Central memory CD4-positive, alpha-beta T cell (primary cell): ENCODE results near the gene STK16.
"Not testable (repeated sequence)": the region's sequence is repeated elsewhere in the genome, so short reads cannot be mapped to it uniquely, and the experiment has no call there.

ENCODE experiments used
- DNase-seq: peaks from one replicate; pipeline ENCODE4 v3.0.0; 2022
- total RNA-seq, 3 experiments: gene quantifications; one replicate each; lab custom pipeline; 2026; lab: John Stamatoyannopoulos, UW

STK16 gene, protein sequence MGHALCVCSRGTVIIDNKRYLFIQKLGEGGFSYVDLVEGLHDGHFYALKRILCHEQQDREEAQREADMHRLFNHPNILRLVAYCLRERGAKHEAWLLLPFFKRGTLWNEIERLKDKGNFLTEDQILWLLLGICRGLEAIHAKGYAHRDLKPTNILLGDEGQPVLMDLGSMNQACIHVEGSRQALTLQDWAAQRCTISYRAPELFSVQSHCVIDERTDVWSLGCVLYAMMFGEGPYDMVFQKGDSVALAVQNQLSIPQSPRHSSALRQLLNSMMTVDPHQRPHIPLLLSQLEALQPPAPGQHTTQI
- total RNA-seq: 15.9 to 20.8 (median 17.1) reads per million in 3 experiments

DNA sequence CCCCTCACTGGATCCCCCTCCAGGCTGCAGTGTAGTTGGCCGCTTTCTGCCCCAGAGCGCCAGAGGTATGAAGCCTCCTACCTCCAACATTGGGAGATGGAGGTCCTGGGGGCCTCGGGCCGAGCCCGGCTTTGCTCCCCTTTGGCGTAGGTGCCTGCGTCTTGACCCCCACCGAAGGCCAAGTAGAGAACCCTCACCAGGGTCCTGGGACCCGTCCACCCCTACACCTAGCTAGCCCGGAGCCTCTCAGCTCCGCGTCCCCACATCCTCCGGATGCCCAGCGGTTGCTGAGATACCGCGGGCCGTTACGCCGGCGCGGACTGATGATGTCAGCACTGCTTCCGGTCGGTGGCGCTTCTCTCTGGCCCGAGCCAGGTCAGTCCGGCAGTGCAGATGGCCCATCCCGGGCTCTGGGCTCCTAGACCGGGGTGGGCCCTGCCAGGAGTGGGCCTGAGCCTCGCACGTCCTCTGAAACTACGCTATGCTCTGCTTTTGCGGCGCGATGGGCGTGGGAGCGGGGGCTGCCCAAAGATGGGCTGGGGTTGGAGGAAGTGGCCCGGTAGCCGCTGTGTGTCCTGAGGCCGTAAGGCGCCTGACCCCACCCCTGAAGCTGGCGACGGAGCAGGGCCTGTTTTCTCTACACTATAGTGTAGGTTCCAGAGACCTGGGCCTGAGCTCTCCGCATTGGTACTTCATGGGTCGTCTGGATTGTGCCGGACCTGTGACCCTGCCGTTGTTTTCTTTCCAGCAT is at the start of gene STK16, which contains the start of gene GLB1L:
Gene STK16, plus strand, starts transcription at position 332 of the 751 bp plus-strand sequence. CDS start 521 bp downstream, outside the sequence.
Gene GLB1L, minus strand, starts transcription at position 297 of the 751 bp plus-strand sequence. CDS start 1,871 bp downstream, outside the sequence.
- peak; percentile 84 for DNase-seq

DNA sequence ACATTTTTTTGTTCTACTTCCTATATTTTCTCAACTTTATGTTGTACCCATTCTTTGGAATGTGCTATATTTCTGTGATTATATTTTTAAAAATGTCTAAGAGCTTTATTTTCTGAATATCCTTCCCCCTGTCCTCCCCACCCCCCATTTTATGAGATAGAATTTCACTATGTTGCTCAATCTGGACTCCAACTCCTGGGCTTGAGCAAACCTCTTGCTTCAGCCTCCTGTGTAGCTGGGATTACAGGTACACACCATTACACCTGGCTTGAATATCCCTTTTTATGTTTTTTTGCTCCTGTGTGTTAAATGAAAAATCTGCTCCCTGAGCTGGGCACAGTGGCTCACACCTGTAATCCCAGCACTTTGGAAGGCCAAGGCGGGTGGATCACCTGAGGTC is 47.9 kb upstream of the STK16 start:
- DNase-seq: no peak

DNA sequence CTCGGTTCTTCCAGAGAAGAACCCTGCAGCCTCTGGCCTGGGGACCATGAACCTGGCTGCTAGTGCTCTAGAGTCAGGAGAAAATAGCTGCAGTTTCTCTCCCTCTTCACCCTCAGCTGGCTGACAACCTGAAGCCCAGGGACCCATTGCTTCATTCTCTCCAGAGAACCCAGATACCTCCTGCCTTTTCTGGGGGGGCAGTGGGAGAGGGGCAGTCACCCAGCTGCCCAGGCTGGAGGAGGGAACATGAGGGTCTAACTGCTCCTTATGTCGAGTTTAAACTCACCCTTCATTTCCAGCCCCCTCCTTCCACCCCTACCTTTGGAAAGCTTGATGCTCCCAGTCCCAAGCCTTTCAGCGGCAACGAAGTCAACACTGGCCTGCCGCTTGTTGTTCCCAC is 46.3 kb upstream of the STK16 start:
- no peak for DNase-seq

DNA sequence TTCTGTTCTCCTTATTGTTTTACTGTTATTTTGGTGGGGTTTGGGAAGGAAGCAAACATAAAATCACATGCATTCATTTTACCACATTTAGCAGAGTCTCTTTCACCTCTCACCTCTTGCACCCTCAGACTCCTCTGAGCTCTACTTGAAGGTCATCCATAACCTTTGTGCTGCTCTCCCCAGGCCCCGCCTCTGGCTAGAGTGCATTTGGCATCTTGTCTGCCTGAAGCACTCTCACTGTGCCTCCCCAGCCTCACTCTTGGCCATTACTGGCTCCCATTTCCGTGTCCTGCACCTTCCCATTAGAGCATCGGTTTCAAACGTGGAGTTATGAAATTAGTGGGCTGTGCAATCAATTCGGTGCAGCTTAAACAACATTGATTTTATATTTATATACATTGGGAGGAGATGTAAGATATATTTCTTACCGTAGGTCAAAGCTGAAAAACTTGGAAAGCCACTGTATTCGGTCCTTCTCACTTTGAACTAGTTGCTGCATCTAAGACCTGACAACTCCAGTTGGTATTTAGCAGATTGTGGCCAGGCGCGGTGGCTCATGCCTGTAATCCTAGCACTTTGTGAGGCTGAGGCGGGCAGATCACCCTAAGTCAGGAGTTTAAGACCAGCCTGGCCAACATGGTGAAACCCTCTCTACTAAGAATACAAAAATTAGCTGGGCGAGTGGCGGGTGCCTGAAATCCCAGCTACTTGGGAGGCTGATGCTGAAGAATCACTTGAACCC is 45.6 kb upstream of the STK16 start:
- no peak for DNase-seq

DNA sequence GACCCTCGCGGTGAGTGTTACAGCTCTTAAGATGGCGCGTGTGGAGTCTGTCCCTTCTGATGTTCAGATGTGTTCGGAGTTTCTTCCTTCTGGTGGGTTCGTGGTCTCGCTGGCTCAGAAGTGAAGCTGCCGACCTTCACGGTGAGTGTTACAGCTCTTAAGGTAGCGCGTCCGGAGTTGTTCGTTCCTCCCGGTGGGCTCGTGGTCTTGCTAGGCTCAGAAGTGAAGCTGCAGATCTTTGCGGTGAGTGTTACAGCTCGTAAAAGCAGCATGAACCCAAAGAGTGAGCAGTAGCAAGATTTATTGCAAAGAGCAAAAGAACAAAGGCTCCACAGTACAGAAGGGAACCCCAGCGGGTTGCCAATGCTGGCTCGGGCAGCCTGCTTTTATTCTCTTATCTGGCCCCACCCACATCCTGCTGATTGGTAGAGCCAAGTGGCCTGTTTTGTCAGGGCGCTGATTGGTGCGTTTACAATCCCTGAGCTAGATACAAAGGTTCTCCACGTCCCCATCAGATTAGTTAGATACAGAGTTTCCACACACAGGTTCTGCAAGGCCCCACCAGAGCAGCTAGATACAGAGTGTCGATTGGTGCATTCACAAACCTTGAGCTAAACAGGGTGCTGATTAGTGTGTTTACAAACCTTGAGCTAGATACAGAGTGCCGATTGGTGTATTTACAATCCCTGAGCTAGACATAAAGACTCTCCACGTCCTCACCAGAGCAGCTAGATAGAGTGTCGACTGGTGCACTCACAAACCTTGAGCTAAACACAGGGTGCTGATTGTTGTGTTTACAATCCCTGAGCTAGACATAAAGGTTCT is 44.6 kb upstream of the STK16 start:
- not testable (repeated sequence) for DNase-seq

DNA sequence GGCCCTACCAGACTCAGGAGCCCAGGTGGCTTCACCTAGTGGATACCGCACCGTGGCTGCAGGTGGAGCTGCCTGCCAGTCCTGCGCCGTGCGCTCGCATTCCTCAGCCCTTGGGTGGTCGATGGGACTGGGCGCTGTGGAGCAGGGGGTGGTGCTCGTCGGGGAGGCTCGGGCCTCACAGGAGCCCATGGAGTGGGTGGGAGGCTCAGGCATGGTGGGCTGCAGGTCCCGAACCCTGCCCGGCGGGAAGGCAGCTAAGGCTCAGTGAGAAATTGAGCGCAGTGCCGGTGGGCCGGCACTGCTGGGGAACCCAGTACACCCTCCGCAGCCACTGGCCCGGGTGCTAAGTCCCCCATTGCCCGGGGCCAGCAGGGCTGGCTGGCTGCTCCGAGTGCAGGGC is 43.9 kb upstream of the STK16 start:
- DNase-seq: not testable (repeated sequence)

DNA sequence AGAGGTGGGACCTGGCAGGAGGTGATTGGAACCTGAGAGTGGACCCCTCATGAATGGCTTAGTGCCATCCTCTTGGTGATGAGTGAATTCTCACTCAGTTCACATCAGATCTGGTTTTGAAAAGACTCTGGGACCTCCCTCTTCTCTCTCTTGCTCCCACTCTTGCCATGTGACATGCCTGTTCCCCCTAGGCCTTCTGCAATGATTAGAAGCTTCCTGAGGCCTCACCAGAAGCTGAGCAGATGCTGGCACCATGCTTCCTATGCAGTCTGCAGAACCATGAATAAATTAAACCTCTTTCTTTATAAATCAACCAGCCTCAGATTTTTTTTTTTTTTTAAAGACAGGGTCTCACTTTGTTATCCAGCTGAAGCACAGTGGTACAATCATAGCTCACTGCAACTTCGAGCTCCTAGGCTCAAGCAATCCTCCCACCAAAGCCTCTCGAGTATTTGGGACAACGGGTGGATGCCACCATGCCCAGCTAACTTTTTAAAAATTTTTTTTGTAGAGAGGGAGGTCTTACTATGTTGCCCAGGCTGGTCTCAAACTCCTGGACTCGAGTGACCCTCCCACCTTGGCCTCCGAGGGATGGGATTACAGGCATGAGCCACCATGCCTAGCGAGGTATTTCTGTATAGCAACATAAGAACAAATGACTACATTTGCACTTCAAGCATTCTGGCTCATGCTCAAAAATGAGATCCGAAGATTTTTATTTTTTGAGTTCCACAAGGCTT is 40.7 kb upstream of the STK16 start:
- DNase-seq: no peak

DNA sequence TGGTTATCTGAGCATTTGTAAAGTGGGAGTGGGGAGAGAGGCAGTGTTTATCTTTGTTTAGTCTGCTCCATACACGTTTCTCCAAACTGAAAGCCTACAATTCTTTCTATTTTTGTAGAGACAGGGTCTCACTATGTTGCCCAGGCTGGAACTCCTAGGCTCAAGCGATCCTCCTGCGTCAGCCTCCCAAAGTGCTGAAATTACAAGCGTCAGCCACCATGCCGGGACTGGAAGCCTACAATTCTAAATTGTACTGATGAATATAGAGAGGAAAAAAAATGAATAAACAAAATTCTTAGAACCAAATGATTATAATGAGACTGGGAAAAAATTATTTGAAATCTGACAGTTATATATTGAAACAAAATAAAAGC is 40.1 kb upstream of the STK16 start:
- no peak for DNase-seq

DNA sequence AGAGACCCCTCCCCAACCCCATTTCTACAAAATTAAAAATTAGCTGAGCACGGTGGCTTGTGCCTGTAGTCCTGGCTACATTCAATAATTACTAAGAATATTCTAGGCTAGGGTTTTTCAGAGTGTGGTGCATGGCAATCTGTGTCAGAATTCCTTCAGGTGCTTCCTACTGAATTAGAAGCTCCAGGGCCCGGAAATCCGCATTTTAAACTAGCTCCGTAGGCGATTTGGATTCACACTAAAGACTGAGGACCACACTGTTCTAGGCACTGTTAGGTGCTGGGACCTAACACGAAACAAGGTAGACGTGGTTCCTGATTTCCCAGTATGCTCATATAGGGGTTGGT is 39.3 kb upstream of the STK16 start:
- DNase-seq: no peak

DNA sequence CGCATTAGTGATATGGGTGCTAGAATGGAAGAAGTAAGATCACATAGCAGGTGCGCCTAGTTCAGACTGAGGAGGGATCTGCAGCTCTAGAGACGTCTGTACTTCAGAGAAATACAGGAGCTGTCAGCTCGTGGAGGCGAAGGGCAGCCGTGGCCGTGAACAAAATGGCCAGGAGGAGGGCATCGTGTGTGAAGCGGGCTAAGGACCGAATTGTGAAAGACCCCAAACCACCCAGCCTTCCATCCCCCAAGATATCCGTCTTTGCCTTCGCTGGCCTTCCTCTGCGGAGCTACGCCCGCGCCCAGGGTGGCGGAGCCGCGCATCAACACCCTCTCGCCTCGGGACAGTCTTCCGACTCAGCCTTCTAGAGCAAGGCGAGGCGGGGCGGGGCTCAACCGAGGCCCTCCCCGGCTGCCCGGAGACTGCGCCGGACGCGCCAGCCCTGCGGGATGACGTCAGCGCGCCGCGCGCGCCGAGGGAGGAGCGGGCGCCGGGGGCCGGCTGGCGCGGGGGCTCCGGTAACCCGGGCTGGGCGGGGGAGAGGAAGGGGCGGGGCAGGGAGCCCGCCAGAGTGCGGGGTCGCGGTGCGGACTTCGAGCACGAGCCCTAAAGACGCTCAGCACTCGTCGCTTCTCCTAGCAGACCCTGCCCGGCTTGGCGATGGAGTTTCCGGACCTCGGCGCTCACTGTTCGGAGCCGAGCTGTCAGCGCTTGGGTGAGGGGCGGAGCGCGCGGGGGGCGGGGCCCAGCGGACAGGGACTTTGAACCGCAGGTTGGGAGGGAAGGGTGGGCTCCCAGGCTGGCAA is 38.7 kb upstream of the STK16 start, which contains the start of gene ZFAND2B:
Gene ZFAND2B, plus strand, starts transcription at position 455 of the 806 bp plus-strand sequence. Its CDS starts 206 bp downstream, at position 661.
- DNase-seq: peak; percentile 95

DNA sequence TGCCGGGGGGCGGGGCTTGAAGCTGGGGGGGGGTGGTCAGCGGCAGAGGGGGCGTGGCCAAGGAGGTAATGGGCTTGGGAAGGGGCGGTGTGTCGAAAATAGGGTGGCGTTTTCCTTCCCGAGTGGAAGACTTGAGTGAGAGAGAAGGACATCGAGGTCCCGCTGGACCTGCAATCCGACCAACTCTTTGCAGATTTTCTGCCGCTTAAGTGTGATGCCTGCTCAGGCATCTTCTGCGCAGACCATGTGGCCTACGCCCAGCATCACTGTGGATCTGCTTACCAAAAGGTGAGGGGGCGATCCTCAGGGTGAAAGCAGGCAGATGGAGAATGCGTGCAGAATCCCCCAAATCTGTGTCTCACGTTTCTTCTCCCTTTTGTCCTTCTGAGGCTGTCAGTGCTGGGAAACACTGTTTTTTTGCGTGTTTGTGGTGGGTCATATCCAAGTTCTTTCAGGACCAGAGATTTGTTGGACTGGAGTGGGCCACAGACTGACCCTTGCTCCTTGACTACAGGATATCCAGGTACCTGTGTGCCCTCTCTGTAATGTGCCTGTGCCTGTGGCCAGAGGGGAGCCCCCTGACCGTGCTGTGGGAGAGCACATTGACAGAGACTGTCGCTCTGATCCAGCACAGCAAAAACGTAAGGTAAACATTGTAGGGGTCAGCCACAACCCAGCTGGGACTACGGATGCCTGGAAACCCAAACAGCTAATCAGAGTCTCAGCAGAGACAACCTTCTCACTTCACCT is 38.0 kb upstream of the STK16 start:
- DNase-seq: no peak

DNA sequence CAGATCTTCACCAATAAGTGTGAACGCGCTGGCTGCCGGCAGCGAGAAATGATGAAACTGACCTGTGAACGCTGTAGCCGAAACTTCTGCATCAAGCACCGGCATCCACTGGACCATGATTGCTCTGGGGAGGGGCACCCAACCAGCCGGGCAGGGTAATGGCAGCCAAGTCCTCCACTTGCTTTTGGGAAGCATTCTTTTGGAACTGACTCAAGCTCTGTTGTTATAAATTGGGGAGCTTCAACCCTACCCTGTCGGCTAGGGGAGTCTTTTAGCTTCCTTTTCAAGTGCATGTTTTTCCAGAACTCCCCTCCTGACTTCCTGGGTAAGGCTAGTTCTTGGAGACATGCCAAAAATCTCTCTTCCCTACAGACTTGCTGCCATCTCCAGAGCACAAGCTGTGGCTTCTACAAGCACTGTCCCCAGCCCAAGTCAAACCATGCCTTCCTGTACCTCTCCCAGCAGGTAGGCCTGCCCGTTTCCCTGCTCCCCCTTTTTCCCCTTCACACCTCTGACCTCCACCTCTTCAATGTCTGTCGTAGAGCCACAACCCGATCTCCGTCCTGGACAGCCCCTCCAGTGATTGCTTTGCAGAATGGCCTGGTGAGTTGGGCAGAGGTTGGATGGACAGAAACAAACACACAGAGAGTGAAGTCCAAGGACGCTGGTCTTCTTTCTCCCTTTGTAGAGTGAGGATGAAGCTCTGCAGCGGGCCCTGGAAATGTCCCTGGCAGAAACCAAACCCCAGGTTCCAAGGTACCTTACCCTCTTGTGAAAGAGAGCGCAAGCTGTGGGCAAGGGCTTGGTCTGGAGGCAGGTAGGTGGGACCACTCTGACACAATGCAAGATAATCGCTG is 37.2 kb upstream of the STK16 start:
- DNase-seq: no peak

DNA sequence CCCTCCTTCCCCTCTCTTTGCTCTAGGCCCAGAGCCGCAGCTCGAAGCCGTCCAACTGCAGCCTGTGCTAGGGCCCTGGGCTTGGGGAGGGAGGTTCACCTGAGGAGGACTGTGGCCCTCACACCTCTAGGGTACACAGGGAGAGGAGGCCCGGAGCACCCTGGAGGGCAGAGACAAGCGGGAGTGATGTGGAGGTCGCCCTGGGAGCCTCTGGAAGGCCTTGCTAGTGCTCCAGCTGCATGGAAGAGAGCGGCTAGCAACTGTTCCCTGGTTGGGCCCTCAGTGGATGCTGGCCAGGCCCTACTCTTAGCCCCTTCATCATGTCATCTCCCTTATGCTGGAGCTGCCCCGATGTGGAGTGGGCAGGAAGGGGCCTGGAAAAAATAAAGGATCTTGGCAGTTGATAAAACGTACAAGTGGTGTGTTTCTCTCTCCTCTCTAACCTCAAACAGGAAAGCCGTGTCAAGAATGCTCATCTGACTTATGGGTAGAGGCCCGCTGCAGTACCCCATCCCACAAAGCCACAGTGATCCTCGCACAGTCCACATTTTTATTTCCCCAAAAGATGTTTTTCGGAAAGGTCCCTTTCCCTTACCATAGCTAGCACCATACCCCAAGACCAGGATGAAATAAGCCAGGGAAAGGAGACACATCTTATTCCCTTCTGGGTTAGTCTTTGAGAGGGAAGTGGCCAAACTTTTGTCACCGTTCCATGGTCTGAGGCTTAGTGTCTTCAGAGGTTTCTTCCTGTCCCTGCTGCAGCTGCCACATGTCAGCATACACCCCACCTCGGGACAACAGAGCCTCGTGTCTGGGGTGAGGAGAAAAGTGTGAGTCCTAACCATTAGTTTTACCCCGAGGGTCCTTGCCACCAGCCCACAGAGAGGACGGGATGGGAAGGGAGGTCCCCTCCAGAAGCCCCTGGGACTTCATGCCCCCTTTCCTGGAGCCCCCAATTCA is 35.8 kb upstream of the STK16 start:
- DNase-seq: no peak

DNA sequence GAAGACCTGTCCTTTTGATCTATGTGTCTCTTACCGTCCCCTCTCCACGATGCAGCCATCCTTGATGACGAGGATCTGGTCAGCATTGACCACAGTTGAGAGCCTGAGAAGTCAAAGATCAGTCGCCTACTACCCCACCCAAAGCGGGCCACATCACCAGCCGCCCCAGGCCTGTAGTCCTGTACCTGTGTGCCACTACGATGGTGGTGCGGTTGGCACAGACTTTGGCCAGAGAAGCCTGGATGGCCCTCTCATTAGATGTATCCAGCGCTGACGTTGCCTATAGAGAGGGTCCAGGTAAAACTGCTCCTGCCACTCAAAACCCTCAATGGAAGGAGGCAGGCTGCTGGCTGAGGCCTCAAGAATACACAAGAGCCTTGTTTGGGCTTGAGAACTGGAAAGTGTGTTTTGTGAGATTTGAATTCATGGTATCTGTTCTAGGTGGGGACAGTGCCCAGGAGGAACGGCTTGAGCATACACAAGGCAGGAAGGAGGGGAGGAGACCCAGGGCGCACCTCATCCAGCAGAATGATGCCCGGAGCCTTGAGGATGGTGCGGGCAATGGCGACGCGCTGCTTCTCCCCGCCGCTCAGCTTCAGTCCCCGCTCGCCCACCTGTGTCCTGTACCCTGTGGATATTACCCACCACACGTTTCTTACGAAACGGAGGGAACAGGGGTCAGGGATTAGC is 34.9 kb upstream of the STK16 start:
- DNase-seq: no peak

DNA sequence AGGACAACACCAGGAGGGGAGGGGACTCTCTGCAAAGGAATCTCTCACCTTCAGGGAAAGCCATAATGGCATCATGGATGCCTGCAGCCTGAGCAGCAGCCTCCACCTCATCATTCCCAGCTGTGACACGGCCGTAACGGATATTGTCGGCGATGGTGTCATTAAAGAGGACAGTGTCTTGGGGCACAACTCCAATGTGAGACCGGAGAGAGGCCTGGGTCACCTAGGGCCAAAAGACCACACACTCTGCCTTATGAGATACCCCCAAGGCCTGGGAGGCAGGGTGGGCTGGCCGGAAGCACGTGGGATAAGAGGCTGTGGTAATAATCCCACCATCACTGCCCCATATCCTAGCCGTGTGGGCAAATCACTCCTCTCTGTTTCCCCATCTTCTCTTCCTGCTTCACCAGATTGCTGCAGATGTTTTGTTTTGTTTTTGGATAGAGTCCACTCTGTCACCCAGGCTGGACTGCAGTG is 34.4 kb upstream of the STK16 start:
- DNase-seq: no peak

DNA sequence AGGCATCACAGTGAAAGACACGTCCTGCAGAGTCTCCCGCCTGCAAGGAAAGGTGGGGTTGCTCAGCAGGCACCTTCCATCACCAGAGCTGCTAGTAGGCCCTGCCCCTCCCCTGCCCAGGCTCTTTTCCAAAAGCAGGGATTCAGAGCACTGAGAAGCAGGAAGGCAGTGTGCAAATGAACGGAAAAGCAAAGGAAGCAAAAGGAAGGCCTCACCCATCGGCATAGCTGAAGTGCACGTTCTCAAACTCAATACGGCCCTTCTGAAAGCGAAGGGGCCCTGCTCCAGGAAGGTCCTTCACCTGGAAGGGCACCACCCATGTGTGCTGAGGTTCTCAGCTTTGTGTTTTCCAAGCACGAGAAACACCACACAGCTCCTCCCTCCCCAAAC is 32.3 kb upstream of the STK16 start:
- no peak for DNase-seq

DNA sequence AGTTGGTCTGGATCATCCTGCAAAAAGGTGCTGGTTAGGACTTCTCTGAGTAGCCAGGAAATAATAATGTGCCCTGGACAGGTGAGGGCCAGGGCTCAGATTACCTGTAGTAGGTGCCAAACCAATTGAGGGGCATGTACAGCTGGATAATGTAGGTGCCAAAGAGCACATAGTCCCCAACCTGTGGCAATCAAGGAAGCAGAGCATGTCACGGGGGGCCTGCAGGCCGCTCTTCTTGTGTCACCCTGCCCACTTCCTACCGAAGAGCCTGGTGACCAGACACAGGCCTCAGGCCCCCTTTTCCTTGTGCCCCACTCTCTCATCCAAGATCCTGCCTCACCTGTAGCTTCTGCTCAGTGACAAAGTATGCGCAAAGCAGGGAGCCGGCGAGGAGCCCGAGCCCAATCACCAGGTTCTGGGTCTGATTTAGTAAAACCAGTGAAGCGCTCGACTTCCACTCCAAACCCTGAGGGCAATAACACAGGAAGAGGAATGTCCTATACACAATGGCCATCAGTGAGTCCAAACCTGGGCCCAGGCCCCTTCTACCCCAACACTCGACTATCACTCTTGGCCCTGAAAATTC is 31.7 kb upstream of the STK16 start:
- no peak for DNase-seq
